ENCODE measurements around the gene HIF1AN.
A peak's percentile ranks its signal among the peaks of the same experiment; 100 is the strongest.

The HIF1AN gene

DNA sequence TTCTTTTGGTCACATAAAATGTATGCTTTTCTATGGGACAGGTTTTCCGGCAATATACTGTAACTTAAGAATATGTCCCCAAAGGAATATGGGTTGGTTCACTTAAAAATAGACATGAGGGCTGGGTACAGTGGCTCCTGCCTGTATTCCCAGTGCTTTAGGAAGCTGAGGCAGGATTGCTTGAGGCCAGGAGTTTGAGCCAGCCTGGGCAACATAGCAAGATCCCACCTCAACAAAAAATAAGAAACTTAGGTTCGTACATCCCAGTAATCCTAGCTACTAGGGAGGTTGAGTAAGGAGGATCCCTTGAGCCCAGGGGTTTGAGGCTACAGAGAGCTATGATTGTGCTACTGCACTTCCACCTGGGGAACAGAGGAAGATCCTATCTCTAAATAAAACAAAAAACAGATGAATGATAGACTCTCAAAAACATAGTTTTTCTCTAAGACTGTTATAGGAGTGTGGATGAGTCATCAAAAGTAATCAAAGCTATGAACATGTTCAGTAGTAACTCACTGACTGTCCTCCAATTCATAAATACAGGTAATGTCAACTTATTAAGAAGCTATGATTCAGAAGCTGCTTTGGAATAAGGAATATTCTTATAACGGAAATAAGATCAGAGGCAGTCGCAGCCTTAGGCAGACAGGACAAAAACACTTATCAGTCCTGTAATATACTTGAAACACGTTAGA lies 13.5 kb upstream of the HIF1AN start:
- DNase-seq = no peak

DNA sequence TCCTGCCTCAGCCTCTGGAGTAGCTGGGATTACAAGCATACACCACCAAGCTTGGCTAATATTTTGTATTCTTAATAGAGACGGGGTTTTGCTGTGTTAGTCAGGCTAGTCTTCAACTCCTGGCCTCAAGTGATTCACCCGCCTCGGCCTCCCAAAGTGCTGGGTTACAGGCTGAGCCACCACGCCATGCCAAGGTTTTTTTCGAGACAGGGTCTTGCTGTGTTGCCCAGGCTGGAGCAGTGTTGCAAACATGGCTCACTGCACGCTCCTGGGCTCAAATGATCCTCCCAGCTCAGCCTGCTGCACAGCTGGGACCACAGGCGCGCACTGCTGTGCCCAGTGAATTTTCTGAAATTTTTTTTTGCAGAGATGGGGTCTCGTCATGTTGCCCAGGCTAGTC lies 12.8 kb upstream of the HIF1AN start:
- no peak for DNase-seq

DNA sequence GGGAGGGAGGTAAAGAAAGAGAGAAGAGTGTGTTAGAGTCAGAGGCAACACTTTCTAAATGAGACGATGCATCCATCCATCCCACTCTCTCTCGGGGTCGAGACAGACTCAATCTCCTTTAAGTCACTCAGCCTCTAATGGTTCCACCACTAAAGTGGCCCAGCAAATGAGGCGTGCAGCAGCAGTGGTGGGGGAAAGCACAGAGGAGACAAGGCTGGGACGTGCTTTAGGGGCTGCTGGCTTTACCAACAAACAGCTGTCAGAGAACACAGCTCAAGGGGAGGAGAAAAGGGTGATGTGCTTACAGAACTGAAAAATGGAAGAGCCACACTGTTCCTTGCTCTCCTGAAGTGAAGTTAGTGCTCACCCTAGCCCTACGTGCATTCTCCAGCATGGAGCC lies 11.5 kb upstream of the HIF1AN start:
- DNase-seq = no peak

DNA sequence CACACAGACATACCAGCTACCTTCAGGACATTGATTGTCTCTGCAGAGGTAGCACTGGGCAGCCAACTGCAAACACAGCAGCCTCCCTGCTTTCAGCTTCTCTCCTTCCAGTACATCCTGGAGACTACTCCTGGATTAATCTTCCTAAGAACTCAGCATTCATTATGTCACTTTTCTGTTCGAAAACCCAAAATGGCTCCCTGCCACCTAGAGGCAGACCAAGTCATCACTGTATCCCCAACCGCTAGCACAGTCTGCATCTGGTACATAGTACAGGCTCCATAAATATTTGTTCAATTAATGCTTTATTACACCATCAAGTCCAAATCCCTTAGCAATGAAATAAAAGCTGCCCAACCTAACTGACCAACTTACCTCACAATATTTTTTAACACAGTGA lies 11.1 kb upstream of the HIF1AN start:
- no peak for DNase-seq

DNA sequence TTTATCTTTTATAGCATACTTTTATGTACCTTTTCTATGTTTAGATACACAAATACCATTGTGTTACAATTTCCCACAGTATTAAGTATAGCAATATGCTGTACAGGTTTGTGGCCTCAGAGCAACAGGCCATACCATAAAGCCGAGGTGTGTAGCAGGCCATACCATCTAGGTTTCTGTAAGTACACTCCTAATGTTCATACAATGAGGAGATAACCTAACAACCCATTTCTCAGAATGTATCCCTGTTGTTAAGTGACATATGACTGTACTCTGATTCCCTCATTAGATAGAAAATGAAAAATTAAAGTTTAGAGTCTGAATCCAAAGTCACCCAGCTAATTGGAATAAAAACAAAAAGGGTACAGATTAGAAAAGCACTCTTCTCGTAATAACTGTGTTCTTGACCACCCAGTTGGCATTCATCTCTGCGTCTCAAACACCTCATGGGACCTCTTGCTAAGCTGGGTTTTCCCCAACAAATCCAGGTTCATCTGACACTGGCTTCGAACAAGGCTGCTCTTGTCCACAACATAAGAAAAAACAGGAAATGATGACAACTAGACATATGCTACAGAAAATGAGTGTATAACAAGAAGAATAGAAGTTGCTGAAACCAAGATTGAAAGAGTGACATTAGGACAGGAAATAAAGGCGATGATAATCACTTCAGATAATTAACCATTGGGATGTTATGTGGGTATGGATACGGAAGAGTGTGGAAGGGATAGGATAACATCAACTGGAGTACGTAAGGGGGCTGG lies 7.4 kb upstream of the HIF1AN start:
- peak in 1 of 2 donors; percentile 54 for DNase-seq

DNA sequence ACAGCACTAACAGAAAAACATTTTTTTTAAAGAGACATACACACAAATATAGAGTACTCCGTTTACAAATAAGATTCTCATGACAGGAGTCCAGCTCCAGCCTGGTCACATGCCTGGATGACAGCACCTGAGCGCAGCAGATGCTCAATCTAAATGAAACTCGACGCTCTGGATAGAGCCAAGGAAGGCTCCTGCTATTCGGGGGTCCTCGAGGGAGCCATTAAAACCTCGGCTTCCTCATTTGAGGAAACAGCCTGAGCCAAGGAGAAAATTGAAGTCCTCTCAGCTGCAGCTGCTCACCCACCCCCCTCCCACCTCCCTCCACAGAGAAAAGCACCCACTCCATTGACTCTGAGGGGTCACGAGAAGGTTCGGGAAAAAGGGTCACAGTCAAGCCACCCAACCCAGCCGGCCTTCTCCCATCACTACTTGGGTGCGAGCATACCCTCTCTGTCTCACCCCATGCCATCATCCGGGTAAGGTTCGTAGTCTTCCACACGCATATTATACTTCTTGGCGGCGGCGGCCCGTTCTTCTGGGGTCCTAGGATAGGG lies 6.7 kb upstream of the HIF1AN start:
- no peak for DNase-seq

DNA sequence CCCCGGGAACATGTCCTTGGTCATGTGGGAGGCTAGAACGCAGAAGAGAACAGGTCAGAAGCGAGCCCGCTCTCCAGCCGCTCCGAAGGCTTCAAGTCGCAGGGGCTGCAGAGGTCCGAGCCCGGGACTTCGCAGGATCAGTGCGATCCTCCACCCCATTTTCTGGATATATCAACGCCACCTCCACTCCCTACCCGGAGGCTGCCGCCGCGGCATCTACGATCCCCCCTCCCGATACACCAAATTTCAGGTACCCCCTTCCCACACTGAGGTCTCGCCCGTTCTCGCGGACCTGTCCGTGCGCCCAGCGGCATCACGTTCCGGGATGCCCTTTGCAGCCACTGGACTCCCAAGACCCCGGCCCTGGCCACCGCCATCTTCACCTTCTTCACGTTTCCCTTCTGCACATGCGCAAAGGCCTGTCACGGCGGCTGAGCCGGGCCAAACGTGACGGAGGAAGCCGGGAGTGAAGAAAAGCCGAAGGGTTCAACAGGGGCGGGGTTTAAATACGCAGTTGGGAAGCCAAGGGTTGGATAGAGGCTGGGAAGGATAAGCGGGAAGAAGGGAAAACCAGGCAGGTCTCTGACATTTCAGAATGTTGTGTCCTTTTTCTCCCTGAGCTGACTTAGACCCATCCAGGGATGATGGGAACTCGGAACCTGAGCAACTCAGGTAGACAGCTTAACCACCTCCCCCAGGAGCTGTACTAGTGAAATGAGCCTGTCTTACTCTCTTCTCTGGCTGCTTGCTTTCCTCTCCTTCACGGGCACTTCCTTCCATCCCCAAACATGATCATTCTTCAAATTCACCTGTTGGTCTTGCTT lies 6.1 kb upstream of the HIF1AN start, which contains the start of gene NDUFB8:
NDUFB8 (minus strand) TSS at position 397 of the 824 bp plus-strand sequence; CDS start at position 377, 20 bp downstream.
- peak; percentile 86 to 92 for DNase-seq

DNA sequence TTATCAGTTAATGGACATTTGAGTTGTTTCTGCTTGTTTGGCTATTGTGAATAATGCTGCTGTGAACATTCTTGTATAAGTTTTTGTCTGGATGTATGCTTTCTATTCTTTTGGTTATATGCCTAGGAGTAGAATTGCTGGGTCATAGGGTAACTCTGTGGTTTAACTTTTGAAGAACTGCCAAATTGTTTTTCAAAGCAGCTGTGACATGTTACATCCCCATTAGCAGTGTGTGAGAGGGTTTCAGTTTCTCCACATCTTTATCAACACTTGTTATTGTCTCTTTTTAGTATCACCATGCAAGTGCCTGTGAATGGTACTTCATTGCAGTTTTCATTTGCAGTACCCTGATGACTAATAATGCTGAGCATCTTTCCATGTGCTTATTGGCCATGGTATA lies 4.0 kb upstream of the HIF1AN start:
- no peak for DNase-seq

DNA sequence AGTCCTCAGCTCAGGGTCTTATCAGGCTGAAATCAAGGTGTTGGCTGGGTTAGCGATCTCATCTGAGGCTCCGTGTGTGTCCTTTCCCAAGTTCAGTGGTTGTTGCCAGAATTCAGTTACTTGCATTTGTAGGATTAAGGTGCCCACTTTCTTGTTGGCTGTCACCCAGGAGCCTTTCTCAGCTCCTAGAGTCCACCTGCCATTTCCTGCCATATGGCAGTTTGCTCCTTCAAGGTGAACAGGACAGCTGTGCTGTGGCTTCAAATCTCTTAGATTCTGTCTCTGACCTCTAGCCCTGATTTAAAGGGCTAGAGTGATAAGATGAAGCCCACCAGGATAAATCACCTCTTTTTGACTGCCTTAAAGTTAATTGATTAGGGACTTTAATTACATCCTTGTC lies 1.0 kb upstream of the HIF1AN start:
- no peak for DNase-seq

DNA sequence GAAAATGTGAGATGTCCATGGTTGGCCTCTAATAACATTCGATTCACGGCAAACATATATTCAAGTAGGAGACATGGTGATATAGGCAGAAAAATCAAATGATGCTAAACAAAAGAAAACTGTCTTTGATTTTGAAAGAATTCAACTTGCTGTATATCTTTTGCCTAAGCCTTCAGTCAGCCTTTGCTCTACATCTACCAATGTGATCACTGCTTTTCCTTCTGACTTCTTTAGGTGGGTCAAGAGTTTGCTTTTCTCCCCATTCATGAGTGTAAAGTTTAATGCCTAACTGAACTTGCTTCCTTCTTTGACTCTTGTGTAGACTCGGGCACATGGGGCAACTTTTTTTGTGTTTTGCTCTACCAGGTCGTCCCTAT lies 417 bp upstream of the HIF1AN start:
- no peak for DNase-seq

DNA sequence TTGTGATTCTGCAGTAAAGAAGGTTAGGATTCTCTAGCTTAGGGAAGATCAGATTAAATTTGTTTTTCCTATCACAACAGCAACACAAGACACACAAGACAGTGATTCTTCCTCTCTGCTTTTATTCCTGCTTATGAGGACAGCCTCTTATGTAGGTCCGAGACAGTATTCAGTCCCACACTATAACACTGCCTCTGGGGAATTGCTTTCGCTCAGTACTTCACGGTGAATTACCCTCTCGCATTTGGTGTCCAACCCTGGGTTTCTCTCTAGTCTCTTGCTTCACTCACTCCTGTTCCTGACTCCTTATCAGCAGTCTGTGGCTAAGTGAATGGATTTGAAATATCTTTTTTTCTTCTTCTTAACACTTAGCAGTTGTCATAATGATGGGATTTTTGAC lies 1.7 kb downstream of the HIF1AN start:
- DNase-seq = no peak

DNA sequence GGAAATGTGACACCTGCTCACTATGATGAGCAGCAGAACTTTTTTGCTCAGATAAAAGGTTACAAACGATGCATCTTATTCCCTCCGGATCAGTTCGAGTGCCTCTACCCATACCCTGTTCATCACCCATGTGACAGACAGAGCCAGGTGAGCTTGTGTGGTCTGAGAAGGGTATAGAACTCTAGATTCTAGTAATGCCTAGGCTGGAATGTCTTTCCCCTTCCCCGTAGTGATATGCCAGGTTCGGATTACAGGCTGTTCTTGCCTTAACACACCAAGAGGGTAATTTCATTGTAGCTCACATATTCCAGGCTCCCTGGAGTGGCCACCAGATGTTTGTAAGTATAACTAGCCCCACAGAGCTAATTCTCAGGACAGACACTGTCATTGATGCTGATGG lies 9.2 kb downstream of the HIF1AN start:
- no peak for DNase-seq

DNA sequence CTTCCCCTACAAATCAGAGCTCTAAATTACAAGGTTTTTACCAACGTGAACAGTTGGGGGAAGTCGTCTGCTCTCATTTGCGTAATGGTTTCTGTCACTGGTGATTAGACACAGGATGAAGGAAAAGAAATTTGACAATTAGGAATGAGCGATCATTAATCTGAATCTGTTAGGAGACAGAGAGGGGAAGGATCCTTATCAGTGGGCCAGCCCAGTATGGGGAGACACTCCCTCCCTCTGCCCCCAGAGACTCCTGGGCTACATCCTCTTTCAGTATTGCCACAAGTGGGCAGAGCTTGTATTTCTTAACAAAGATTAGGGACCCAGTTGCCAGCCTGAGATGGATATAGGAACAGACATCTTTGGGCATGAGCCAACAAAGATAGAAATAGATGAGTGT lies 15.5 kb downstream of the HIF1AN start:
- DNase-seq = no peak

DNA sequence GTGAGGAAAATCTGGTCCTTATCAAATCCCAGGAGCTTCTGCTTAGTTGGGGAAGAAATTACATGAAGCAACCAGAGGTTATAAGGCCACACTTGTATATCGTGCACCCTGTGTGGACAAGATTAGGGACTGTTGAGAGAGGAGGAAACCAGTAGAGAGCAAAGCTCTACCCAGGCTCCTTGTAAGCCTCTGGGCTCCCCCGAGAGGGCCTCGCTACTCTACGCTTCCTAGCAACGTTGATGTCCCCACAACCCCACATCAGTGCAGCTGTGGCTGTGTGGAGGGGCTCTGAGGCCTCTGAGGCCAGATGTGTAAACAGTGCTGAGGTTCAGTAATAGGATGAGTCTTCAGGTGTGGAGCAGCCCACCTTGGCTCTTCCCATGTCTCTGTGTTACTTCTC lies 16.0 kb downstream of the HIF1AN start:
- DNase-seq = no peak

DNA sequence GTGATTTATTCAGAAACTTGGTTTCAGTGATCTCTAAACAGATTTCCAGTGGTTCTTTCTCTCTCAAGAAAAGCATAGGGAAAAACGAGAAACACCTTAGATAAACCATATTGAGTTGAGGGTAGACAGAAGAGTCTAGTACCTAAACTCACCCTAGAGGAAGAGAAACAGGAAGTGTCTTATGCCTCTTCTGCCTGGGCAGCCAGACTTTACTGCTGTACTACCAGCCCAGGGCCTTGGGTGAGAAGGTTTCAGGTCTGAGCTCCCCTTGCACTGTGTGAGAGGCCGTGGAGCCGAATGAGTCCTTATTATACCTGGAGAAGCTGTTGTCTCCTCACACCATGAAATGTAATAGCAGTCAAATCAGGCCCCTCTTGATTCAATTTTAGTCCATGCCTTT lies 18.2 kb downstream of the HIF1AN start:
- no peak for DNase-seq

DNA sequence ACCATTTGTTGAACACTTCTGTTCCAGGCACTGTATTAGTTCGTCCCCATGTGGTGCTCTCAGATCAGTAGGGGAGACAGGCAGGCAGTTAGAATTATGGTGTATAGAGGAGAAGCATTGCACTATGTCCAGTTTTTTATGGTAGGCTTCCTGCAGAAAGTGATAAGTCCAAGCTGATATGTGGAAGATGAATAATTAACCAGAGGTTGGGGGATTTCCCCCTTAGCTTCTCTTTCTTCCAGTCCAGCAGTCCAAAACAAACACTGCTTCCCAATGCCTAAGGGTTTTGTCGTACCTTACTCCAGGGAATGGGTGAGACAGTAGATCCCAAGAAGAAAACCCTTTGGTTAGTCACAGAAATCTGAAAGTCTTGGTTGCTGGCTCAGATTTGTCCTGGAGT lies 19.2 kb downstream of the HIF1AN start:
- DNase-seq = no peak

DNA sequence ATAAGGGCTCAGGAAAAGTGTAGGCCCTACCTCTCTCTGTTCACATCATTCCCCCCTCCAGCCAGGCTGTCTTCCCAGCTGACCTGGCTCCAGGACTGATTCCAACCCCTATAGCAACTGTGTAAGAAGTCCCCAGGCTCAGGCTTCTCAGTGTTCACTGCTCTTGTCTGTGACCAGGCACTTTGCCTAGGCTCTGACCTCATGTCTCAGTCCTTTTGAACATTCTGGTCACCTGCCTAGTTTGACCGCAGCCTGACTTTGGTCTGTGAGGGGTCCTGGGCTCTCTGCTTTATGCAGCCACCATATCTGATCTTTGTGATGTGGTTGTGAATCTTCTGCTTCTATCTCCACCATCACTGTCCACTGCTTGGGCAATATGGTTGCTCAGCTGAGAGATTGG lies 24.5 kb downstream of the HIF1AN start:
- DNase-seq = no peak

DNA sequence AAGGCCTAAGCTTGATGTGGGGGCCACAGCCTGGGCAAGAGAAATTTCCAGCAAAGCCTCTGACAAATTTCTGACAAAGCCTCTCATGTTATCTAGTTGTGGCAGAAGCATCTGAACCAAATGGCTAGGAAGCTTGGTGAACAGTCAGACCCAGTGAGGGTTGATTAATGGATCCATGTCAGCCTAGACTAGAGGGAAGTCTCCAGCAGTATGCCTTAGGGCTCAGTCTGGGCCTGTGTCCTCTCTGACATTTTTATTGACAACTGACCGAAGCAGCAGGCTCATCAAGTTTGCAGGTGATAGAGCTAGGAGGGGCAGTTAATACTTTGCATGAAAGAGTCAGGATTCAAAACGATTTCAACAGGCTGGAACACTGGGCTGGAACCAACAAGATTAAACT lies 25.3 kb downstream of the HIF1AN start:
- DNase-seq = no peak

DNA sequence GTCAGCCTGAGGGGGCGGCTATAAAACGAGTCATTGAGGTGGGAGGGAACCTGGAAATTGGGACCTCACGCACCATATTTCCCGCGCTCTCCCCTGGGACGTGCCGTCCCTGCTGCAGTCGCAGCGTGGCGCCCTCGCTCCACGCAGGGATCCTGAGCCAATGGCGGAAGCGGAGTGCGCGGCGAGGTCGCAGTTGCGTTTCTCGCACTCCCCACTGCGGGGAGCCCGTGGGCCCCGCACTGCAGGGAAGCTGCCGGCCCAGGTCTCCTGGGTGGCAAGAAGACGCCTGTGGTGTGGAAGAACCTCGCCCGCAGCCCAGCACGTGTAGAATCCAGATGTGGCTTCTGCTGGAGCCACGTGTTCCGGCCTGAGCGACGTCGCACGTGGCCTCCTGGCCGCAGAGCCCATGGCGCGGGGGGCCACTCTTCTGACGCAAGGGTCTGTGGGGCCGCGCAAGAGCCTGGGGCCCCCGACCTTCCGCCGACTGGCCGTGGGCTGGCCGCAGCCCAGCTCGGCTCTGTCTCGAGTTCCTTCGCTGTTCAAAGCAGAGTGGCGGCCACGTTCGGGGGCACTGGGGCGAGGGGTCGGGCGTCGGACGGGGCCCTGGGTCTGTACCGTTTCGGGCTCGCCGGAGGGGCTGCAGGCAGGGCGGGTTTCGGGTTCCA lies 26.4 kb downstream of the HIF1AN start:
- peak; percentile 70 to 82 for DNase-seq

DNA sequence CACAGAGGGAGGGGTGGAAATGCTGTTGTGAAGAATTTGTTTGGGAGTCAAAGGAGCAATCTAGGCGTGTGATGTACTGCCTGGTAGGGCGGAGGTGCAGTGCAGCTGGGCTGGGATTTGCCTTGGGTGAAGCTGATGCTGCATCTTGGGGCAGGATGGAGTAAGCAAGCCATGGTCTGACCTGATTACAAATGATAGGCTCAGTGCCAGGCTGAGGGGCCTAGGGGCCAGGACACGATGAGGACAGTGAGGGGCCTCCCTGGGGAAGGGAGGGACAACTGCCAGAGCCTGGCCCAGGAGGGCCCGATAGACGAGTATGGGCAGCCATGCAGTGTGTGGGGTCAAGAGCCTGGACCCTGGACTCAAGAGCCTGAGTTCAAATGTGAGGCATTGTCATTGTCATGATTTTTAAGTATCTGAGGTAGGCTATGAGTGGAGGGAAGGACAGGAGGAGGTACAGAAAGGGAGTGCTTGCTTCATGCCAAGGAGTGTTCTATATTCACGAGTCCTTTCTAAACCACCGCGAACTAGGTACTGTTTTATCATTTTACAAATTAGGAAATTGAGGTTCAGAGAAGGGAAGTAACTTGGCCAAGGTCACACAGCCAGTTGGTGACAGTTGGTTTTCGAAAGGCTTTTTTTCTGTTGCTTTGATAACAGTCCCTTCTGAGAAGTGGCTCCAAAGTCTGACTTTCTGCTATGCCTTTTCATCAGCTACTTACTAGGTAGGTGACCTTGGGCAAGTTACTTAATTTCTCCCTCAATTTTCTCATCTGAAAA lies 29.7 kb downstream of the HIF1AN start:
- no peak for DNase-seq

DNA sequence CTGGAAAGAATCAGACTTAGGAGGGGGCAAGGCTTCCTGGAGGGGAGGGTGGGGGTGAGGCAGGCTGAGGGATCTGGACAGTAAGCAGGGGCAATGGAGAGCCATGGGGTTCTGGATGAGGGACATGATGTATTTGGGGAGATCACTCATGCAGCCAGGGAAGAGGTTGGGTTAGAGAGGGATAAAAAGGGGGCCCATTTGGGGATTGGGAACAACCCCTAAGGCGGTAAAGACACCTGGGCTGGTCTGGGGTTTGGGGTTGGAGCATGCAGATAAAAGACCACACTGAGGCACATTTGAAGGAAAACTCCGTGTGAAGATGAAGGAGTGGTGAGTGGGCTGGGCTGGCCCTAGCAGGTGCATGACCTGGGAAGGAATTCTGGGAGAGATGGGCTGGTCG lies 30.8 kb downstream of the HIF1AN start:
- DNase-seq = no peak

DNA sequence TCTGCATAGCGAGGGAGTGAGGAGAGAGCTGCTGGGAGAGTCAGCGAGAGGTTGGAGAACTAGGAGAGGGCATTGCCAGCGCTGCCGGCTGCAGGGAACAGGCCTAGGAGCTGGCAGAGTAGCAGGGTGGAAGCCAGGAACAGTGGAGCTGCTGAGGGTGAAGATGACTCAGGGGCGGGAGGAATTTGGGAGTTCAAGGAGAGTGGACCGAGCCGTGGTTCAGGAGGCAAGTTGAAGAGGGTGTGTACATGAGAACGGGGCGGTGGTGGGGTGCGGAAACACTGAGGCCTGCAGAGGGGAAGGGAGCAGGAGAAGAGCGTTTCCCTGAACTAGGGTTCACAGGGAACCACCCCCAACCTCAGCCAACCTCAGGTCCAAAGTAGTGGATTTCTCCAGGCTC lies 31.5 kb downstream of the HIF1AN start:
- no peak for DNase-seq
